WTC11 (cell line): Measurements from ENCODE around the gene PIK3C2B. TPM values are rescaled to one million over a fixed set of nuclear protein-coding genes. Genes with fewer than 3 reads are reported as not detected.
"Not testable (repeated sequence)": the region's sequence is repeated elsewhere in the genome, so short reads cannot be mapped to it uniquely, and the experiment has no call there.

ENCODE experiments used
- ATAC-seq: fragments of 200-7000 bp; cut with Tn5 transposase; 2 replicates; pipeline ENCODE4 v1.10.0; 2021; ENCODE audit warnings: mild to moderate bottlenecking, moderate library complexity
- CTCF ChIA-PET: fragments of 300-600 bp; sonication (Branson Sonifier 250); formaldehyde crosslinking; loops from one replicate; lab custom pipeline; 2021; ENCODE audit warnings: antibody characterized with exemption; lab: Charles Lee
- POLR2A ChIA-PET: fragments of 350-600 bp; sonication (Branson Sonifier 250); formaldehyde crosslinking; loops from one replicate; lab custom pipeline; 2021; ENCODE audit warnings: antibody characterized with exemption; lab: Charles Lee
- DNase-seq: peaks from one replicate; pipeline ENCODE4 v3.0.0; 2021; ENCODE audit warnings: low spot score
- H3K27ac Mint-ChIP-seq: 2 replicates; pipeline ENCODE4 v1.8.0; 2021; ENCODE audit warnings: mixed read lengths
- H3K27me3 Mint-ChIP-seq: 2 replicates; pipeline ENCODE4 v1.8.0; 2021; ENCODE audit warnings: low read depth, mild to moderate bottlenecking, moderate library complexity, mixed read lengths
- H3K36me3 Mint-ChIP-seq: 2 replicates; pipeline ENCODE4 v1.8.0; 2021; ENCODE audit warnings: mixed read lengths
- H3K4me1 Mint-ChIP-seq: 2 replicates; pipeline ENCODE4 v1.8.0; 2022; ENCODE audit warnings: mixed read lengths
- H3K4me3 Mint-ChIP-seq: 2 replicates; pipeline ENCODE4 v1.8.0; 2021; ENCODE audit warnings: mild to moderate bottlenecking, moderate library complexity, mixed read lengths
- H3K9me3 Mint-ChIP-seq: 2 replicates; pipeline ENCODE4 v1.8.0; 2021; ENCODE audit warnings: mixed read lengths
- ETV6 ChIP-seq: sonication (generic); formaldehyde crosslinking; IDR thresholded peaks from 2 replicates; pipeline ENCODE4 v1.8.1; 2022; ENCODE audit warnings: mild to moderate bottlenecking, missing genetic modification reagents
- FOXK1 ChIP-seq: sonication (generic); formaldehyde crosslinking; IDR thresholded peaks from 2 replicates; pipeline ENCODE4 v1.8.0; 2022; ENCODE audit warnings: mild to moderate bottlenecking, moderate library complexity, missing genetic modification reagents
- FOXP1 ChIP-seq: sonication (generic); formaldehyde crosslinking; IDR thresholded peaks from 2 replicates; pipeline ENCODE4 v1.8.0; 2022; ENCODE audit warnings: missing genetic modification reagents, mild to moderate bottlenecking, moderate library complexity, borderline replicate concordance
- NR3C1 ChIP-seq: sonication (generic); formaldehyde crosslinking; conservative IDR thresholded peaks from 2 replicates; pipeline ENCODE4 v1.8.1; 2023; ENCODE audit warnings: low read depth, mild to moderate bottlenecking, missing genetic modification reagents
- PRDM15 ChIP-seq: sonication (generic); formaldehyde crosslinking; IDR thresholded peaks from 2 replicates; pipeline ENCODE4 v1.8.0; 2022; ENCODE audit warnings: missing genetic modification reagents
- PRRX2 ChIP-seq: fragments of 250-450 bp; sonication (Bioruptor Pico); IDR thresholded peaks from 2 replicates; pipeline ENCODE4 v1.8.0; 2021; ENCODE audit warnings: mild to moderate bottlenecking
- SOX15 ChIP-seq: fragments of 250-450 bp; sonication (Bioruptor Pico); IDR thresholded peaks from 2 replicates; pipeline ENCODE4 v1.9.0; 2021; ENCODE audit warnings: mild to moderate bottlenecking
- total RNA-seq: library from RNA; stranded (reverse); gene quantifications from 3 replicates; pipeline ENCODE4 v1.2.3, GENCODE V29; 2021
- TF ChIP-seq, protein P1 (sequence below): sonication (generic); formaldehyde crosslinking; IDR thresholded peaks from 2 replicates; pipeline ENCODE4 v1.8.1; 2023; ENCODE audit warnings: mild to moderate bottlenecking, missing genetic modification reagents, borderline replicate concordance
- TF ChIP-seq, protein P2 (sequence below): sonication (generic); formaldehyde crosslinking; IDR thresholded peaks from 2 replicates; pipeline ENCODE4 v1.8.0; 2023; ENCODE audit warnings: mild to moderate bottlenecking, missing genetic modification reagents
- TF ChIP-seq, protein P3 (sequence below): fragments of 250-450 bp; sonication (Bioruptor Pico); IDR thresholded peaks from 2 replicates; pipeline ENCODE4 v1.8.0; 2021; ENCODE audit warnings: mild to moderate bottlenecking

PIK3C2B gene
- total RNA-seq, 1 experiment from 2014 or later, result 27.7 TPM

- Mint-ChIP-seq H3K27ac (no peak overlapping the region), H3K4me3 (no peak overlapping the region), H3K36me3 (no peaks in the 10 kb centered on the region), H3K27me3 (no peaks in the 10 kb centered on the region; the same call in 1 of the 2 replicates), H3K9me3 (no peaks in the 10 kb centered on the region), H3K4me1 (peaks cover 18% of the 10 kb centered on the region)
- TF ChIP-seq NR3C1, result no peak
- TF ChIP-seq, protein P1, sequence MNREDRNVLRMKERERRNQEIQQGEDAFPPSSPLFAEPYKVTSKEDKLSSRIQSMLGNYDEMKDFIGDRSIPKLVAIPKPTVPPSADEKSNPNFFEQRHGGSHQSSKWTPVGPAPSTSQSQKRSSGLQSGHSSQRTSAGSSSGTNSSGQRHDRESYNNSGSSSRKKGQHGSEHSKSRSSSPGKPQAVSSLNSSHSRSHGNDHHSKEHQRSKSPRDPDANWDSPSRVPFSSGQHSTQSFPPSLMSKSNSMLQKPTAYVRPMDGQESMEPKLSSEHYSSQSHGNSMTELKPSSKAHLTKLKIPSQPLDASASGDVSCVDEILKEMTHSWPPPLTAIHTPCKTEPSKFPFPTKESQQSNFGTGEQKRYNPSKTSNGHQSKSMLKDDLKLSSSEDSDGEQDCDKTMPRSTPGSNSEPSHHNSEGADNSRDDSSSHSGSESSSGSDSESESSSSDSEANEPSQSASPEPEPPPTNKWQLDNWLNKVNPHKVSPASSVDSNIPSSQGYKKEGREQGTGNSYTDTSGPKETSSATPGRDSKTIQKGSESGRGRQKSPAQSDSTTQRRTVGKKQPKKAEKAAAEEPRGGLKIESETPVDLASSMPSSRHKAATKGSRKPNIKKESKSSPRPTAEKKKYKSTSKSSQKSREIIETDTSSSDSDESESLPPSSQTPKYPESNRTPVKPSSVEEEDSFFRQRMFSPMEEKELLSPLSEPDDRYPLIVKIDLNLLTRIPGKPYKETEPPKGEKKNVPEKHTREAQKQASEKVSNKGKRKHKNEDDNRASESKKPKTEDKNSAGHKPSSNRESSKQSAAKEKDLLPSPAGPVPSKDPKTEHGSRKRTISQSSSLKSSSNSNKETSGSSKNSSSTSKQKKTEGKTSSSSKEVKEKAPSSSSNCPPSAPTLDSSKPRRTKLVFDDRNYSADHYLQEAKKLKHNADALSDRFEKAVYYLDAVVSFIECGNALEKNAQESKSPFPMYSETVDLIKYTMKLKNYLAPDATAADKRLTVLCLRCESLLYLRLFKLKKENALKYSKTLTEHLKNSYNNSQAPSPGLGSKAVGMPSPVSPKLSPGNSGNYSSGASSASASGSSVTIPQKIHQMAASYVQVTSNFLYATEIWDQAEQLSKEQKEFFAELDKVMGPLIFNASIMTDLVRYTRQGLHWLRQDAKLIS (CRISPR knock-in tag), result no peak
- no peak for TF ChIP-seq ETV6
- no peak for TF ChIP-seq SOX15 (CRISPR knock-in tag)
- no peak for TF ChIP-seq PRRX2 (CRISPR knock-in tag)
- no peak for TF ChIP-seq FOXP1 (CRISPR knock-in tag)
- TF ChIP-seq, protein P2, sequence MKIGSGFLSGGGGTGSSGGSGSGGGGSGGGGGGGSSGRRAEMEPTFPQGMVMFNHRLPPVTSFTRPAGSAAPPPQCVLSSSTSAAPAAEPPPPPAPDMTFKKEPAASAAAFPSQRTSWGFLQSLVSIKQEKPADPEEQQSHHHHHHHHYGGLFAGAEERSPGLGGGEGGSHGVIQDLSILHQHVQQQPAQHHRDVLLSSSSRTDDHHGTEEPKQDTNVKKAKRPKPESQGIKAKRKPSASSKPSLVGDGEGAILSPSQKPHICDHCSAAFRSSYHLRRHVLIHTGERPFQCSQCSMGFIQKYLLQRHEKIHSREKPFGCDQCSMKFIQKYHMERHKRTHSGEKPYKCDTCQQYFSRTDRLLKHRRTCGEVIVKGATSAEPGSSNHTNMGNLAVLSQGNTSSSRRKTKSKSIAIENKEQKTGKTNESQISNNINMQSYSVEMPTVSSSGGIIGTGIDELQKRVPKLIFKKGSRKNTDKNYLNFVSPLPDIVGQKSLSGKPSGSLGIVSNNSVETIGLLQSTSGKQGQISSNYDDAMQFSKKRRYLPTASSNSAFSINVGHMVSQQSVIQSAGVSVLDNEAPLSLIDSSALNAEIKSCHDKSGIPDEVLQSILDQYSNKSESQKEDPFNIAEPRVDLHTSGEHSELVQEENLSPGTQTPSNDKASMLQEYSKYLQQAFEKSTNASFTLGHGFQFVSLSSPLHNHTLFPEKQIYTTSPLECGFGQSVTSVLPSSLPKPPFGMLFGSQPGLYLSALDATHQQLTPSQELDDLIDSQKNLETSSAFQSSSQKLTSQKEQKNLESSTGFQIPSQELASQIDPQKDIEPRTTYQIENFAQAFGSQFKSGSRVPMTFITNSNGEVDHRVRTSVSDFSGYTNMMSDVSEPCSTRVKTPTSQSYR (CRISPR knock-in tag), result no peak
- TF ChIP-seq FOXK1, result no peak
- no peak for TF ChIP-seq PRDM15 (CRISPR knock-in tag)
- TF ChIP-seq, protein P3, sequence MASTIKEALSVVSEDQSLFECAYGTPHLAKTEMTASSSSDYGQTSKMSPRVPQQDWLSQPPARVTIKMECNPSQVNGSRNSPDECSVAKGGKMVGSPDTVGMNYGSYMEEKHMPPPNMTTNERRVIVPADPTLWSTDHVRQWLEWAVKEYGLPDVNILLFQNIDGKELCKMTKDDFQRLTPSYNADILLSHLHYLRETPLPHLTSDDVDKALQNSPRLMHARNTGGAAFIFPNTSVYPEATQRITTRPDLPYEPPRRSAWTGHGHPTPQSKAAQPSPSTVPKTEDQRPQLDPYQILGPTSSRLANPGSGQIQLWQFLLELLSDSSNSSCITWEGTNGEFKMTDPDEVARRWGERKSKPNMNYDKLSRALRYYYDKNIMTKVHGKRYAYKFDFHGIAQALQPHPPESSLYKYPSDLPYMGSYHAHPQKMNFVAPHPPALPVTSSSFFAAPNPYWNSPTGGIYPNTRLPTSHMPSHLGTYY (CRISPR knock-in tag), result no peak
- ChIA-PET CTCF (interaction anchor here (0.9 to 5.5 kb wide), 3 partner anchors 32 to 89 kb away, joined by 3 to 43 read pairs (median 4); no protein-coding TSS in a partner anchor), POLR2A (no interaction called here)
- DNase-seq, result no peak
- no peak for ATAC-seq
Measured at GRCh38 chr1:204487256-204487615, 7.4 kb downstream of the PIK3C2B start.

- POLR2A ChIA-PET, H3K9me3 Mint-ChIP-seq, H3K36me3 Mint-ChIP-seq, H3K4me3 Mint-ChIP-seq, ATAC-seq, H3K27me3 Mint-ChIP-seq, DNase-seq, H3K27ac Mint-ChIP-seq: not testable (repeated sequence)
- CTCF ChIA-PET, result interaction anchor here (0.9 to 5.5 kb wide), 4 partner anchors 17 to 88 kb away, joined by 3 to 43 read pairs (median 4); no protein-coding TSS in a partner anchor
- peaks cover 22% of the 10 kb centered on the region for H3K4me1 Mint-ChIP-seq
Measured at GRCh38 chr1:204486513-204487255, 7.9 kb downstream of the PIK3C2B start.
